GM21423 (cell line): ENCODE results near the gene PTGDR2.
"Not testable (repeated sequence)": the region's sequence is repeated elsewhere in the genome, so short reads cannot be mapped to it uniquely, and the experiment has no call there.

Experiments
- ATAC-seq: cut with Tn5 transposase; IDR thresholded peaks from one replicate; pipeline ENCODE4 v1.9.1; 2021; ENCODE audit warnings: mild to moderate bottlenecking, moderate library complexity; ENCODE audit not compliant: unreplicated experiment

Gene PTGDR2

DNA sequence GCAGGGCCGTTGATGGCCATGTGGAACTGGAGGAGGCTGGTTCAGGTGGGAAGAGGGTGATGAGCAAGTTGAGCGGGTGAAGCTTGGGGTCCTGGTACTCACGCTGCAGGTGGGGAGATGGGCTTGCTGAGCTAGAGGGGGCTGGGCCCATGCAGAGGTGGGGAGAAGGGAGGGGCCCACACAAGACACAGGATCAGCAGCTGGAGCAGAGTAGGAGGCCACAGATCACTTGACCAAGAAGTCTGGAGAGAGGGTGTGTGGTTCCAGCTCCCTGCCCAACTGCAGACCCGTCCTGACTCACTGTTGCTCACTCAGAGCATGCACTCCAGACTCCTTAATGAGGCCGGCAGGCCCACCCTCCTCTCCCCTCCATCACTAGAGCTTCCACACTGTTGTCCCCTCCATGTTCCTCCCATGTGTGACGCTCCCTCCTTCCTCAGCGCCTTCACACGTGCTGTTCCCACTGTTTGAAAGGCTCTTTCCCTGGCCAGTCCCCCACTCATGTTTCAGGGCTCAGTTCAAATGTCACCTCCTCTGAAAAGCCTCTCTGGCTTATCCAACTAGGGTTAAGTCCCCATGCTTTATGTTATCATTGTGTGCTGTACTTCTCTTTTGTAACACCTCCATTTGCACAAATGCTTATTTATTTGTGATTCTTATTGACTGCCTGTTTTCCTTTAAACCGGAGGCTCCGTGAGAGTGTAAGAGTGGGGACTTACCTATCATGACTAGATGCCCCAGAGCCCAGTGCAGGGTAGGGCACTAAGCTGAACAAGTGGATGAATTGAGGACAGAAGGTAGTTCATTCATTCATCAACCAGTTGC lies 11.5 kb downstream of the PTGDR2 start:
- no peak for ATAC-seq

DNA sequence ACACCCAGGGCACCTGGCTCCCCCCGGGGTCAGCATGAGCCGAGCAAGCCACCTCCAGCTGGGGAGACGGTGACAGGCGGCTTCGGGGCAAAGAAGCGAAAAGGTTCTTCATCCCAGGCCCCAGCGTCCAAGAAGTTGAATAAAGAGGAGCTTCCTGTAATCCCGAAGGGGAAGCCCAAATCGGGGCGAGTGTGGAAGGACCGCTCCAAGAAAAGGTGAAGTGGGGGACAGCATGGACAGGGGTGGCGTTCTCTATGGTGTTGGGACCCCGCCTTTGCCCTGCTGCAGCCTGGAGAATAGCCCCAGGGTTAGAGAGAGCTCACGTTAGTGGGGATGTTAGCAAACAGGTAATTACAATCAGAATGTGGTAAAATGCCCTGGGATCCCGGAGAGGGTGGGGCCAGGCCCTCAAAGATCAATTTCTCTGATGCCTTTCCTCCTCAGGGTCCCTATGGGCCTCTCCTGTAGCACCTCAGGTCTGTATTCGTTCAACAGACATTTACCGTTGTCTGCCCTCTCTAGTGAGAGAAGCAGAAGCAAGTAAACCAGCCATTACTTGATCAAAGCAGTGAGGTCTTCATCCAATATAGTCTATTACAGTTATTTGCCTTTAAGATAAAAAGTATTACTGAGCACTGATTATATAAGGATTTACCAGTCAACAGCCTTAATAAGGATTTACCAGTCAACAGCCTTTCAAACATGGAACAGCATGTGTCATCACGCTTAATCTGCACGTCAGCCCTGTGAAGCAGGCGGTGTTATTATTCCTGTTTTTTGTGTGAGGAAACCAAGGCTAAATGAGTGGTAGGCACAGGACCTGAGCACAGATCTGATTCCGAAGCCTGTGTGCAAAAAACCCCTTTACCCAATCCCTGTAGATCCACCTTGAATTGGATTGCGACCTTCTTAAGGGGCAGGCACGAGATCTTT lies 12.8 kb downstream of the PTGDR2 start:
- no peak for ATAC-seq

DNA sequence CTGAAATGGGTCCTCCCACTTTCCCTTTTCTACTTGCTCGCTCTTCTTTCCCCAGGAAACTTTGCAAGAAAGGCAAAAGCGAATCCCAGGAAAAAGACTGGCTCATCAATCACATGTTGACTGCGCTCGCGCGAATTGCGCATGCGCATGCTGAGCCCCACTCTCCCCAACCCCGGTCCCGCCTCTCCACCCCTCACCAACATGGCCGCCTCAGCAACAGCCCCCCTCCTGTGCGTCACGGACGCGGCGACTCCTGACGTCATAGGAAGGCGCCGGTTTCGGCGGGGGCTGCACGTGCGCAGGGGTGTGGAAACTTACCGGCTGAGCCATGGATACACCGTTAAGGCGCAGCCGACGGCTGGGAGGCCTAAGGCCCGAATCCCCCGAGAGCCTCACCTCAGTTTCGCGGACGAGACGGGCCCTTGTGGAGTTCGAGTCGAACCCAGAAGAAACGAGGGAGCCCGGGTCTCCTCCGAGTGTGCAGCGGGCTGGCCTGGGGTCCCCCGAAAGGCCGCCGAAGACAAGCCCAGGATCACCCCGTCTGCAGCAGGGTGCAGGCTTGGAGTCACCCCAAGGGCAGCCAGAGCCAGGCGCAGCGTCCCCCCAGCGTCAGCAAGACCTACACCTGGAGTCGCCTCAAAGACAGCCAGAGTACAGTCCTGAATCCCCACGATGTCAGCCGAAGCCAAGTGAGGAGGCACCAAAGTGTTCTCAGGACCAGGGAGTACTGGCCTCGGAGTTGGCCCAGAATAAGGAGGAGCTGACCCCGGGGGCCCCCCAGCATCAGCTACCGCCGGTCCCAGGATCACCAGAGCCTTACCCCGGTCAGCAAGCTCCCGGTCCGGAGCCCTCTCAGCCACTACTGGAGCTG lies 13.7 kb downstream of the PTGDR2 start, which contains the start of gene CCDC86:
Gene CCDC86 (plus strand): TSS at position 317 of the 871 bp plus-strand sequence. CDS start 12 bp downstream, at position 329.
- peak; percentile 76 for ATAC-seq

DNA sequence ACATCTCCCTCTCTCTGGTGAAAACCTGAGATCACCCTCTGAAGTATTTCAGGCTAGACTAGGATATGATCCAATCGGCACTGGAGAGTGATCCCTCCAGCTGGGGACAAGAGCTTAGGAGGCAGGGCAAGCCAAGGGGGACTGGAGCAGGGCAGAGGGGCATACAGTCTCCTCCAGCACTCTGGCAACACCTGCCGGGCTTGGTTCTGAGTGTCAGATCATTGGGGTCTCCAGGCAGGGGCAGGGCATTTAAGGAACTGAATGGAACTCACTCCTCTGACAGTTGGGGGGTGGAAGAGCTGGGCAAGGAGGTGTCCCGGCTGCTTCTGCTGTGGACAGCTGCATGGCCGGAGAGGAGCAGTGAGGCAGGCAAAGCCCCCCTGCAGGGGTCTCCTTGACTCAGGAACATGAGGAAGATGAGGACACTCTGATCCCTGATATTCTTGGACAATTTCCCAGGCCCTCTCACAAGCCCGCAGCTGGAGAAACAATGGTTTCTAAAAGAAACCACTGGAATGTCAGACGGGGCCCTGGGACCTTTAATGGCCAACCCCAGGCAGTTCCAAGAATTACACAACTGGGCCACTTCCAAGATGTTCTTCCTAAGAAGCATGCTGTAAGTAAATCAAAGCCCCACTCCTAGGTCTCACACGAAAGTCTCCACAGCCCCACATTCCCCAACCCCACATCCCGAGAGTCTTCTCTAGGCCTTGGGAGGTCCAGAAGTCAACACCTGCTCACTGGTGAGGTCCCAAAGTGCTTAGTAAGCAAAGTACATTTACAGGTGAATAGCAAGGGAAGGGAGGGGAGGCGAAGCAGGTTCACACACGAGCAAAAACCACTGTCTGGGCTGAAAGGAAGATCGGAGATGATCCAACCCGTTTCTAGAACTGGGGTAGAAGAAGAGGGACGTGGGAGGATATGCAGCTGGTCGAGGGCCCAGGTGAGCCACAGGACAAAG lies 15.0 kb downstream of the PTGDR2 start:
- no peak for ATAC-seq

DNA sequence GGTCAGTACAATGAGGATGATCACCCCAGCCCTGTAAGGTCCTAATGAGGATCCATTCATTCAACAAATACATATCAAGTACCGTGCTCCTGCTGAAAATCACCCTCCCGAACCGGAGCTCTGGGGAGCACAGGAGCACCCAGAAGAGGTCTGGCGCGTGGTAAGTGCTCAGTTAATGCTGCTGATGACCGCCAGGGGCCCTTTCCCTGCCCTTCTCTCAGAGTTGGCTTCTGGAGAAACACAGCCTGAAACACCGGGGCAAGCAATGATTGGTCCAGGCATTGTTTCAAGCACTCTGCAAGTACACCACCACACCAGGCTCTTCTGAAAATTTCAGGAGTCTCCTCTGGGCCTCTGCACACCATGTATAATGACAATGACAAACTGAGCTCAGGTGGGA lies 17.6 kb downstream of the PTGDR2 start:
- no peak for ATAC-seq

DNA sequence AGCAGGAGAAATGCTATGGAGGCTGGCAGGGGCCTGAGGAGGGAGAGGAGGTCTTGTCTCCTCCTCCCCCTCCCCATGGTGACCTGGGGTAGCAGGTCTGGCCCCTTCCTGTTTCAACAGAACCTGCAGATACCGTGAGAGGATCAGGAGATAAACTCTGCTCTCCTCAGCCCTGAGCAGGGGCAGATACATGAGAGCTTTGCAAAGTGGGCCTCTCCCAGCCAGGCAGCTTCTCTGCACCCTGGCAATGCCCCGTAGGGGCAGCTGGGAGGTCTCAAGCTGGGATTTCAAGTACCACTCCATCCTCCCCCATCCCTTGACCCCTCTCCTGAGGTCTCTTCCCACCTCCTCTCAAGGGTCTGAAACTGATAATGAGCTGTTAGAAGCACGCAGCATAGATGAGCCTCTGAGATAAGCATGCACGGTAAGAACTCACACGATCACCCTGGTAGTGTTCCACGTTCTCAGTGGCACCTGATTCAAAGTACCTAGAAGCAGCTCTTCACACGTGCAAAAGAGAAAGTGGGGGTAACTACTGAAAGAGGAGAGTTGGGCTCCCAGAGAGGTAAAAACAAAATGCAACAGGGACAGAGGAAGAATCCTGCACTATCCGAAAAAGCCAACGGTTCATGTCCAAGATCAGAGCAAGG lies 18.8 kb downstream of the PTGDR2 start:
- ATAC-seq: no peak

DNA sequence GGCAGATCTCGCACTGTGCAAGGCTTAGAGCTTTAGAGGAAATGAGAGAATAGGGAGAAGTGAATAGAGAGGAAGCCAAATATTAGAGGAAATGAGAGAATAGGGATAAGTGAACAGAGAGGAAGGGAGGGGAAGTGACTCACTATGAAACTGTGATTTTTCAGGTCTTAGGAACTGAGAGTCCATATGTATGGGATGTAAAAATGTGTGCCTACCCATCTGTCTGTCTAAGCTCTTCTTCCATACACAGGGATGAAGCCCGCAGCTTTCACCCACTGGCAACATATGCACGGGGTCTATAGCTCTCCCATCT lies 20.3 kb downstream of the PTGDR2 start:
- ATAC-seq: no peak

DNA sequence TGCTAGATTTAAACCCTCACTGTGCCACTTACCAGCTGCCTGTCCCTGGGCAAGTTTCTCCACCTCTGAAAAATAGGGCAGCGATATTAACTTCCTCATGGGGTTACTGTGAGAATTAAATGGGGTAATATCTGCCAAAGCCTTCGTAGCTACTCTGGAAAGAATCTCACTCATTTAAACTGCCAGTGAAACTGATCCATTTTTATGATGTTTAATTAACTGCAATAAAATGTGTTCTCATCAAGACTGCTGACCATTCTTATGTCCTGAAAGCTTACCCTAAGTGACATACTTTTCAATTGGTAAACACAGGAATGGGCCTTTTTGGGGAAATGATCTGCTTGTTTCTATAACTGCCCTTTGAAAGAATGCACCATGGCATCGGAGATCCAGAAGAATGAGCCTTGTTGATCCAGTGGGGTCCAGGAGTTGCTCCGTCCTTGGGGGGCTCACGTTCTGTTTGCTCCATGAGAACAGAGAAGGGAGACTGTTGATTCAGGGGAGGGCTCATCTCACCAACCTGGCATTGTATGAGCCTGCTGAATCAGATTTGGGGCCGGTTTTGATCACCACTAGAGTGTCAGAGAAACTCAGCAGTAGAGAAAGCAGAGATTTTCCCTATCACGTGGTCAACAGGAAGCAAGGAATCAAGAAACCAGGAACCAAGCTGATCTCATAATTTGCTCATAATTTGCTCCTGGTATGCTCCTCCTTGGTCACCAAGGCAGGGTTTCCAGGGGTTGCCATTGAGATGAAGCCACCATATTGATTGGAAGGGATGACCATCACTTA lies 20.8 kb downstream of the PTGDR2 start:
- ATAC-seq: no peak

DNA sequence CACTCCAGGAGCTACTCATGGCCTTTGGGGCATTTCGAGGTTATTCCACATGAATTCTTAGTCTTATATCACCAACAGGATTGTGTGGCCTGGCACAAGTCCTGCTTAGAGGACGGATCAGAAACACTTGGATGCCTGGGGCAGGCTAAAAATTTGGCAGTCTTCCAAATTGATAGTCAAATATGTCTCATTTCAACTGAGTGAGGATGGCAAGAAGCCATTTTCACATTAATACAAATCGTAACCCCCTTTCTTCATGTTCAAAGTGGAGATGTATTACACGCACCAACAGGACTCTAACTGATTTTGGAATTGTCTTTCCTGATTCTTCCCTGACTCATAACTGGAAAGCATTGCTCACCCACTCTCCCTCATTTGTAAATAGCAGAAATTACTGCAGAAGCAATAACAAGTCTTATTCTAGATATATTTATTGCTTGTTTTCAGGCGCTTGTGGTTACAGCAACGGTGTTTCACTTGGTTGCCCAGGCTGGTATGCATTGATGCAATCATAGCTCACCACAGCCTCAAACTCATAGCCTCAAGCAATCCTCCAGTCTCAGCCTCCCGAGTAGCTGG lies 24.2 kb downstream of the PTGDR2 start:
- no peak for ATAC-seq

DNA sequence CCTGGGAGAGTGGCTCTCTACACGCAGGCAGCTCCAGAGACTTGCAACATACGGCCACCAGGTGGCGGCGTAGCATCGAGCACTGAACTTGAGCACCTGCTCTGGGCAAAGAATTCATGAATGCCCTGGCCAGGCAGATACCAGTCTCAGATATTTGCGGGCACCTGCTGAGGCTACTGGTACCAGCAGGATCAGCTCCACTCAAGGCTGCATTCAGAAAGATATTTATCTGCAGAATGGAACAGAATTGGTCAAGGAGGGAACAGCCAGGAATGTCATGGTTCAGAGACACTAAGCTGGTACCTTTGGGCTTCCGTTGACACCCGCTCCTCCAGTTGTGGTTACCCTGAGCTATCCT lies 24.6 kb downstream of the PTGDR2 start:
- no peak for ATAC-seq

DNA sequence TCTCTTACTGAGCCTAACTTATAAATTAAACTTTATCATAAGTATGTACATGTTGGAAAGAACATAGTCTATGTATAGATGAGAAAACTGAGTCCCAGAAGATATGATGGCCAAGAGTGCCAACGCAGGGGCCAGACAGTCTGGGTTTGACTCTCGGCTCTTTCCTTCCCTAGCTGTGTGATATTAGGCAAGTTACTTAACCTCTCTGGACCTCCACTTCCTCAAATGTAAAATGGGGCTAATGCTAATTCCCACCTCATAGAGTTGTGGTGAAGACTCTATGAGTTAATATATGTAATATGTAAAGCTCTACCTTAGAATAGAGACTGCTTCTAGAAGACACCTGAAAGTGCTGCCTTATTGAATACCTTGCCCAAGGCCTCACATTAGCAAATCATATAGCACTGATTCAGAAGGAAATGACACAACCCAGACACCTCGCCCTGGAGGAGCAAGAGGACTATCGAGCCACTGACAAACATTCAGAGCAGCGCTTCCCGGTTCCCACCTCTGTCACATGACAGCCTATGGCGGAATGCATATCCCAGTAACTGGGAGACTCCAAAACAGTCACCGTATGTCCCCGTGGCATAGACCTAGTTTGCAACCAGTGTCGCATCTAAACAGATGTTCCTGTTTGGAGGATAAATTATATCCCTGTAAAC lies 25.1 kb downstream of the PTGDR2 start:
- no peak for ATAC-seq

DNA sequence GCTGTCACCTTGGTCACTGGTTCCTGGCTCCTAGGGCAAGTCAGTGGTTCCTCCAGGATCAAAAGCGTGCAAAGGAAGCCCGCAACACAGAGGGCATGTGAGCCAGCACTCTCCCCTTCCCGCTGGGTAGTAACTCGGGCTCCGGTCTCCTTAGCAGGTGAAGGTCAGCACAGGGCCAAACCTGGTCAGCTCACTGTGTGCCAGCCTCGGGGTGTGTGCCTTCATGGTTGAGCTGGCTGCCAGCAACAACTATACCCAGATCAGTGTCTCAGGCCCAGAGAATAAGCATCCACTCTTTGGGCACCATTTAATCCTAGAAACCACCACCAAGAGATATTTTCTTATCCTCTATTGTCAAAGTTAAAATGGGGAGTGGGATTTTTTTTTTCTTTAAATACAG lies 30.0 kb downstream of the PTGDR2 start:
- no peak for ATAC-seq

DNA sequence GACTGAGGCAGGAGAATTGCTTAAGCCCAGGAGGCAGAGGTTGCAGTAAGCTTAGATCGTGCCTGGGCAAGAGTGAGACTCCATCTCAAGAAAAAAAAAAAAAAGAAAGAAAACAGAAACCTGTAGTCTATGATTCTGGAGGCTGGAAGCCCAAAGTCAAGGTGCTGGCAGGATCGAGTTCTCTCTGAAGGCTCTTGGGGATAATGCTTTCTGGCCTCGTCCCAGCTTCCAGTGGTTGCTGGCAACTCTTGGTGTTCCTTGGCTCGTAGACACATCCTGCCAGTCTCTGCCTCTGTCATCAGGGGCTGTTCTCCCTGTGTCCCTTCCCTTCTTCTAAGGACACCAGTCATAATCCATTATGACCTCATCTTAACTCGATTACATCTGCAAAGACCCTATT lies 30.6 kb downstream of the PTGDR2 start:
- no peak for ATAC-seq

DNA sequence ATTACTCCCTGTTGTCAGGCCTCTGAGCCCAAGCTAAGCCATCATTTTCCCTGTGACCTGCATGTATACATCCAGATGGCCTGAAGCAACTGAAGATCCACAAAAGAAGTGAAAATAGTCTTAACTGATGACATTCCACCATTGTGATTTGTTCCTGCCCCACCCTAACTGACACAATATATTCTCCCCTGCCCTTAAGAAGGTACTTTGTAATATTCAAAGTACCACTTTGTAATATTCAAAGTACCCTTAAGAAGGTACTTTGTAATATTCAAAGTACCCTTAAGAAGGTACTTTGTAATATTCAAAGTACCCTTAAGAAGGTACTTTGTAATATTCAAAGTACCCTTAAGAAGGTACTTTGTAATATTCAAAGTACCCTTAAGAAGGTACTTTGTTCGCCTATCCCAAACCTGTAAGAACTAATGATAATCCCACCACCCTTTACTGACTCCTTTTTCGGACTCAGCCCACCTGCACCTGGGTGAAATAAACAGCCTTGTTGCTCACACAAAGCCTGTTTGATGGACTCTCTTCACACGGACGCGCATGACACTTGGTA lies 31.9 kb downstream of the PTGDR2 start:
- not testable (repeated sequence) for ATAC-seq

DNA sequence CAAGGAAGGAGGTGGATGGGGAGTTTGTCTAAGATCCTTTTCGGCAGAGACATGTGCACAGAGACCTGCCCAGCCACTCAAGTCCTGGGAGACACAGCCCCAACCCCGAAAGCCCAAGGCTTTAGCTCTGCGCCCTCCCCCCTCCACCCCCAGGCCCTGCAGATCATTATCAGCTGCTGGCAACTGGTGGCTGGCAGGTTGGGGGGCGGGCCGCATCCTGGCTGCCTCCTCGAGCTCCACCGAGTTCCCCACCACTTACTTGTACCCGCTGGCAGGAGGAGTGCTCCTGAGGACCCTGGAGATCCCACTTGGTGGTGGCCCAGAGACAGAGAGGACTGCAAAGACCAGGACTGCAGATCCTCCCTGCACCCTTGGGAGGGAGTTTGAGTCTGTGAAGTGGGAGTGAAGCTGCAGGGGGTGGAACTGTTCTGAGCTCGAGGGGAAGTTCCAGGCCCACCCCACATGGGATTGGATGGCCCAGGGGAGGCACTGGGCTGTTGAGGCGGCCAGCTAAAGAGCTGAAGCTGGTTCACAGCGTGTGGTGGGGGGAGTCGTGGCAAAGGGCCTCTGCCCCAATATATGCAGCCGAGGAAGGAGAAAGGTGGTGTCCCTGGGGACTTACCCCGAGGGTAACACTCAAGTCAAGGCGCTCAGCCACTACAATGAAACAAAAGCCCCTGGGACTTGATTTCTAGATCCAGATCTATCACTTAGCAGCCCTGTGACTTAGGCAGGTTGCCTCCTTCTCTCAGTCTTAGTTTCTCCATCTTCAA lies 33.7 kb downstream of the PTGDR2 start:
- no peak for ATAC-seq

DNA sequence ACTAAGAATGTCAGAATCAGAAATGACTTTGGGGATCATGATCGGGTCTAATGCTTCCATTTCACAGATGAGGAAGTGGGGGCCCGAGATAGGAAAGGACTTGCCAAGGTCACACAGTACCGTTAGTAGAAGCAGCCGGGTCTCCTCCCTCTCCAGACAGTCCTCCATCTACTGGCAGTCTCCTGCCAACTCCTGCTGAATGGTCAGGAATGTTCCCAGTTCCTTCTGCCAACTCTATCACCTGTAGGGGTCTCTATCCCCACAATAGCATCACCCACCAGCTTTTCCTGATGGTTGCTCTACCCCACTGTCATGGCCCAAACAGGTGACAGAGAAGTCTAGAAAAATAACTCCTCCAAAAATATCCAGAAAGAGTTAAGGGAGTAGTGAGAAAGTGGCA lies 37.7 kb downstream of the PTGDR2 start:
- ATAC-seq: no peak
